GM18519 (cell line): ENCODE results near the gene ANO3.
"Not testable (repeated sequence)": the region's sequence is repeated elsewhere in the genome, so short reads cannot be mapped to it uniquely, and the experiment has no call there.

Experiments used
- ATAC-seq: cut with Tn5 transposase; IDR thresholded peaks from one replicate; pipeline ENCODE4 v1.9.1; 2021; ENCODE audit warnings: mild to moderate bottlenecking, moderate library complexity; ENCODE audit not compliant: unreplicated experiment, low FRiP score

The ANO3 gene

DNA sequence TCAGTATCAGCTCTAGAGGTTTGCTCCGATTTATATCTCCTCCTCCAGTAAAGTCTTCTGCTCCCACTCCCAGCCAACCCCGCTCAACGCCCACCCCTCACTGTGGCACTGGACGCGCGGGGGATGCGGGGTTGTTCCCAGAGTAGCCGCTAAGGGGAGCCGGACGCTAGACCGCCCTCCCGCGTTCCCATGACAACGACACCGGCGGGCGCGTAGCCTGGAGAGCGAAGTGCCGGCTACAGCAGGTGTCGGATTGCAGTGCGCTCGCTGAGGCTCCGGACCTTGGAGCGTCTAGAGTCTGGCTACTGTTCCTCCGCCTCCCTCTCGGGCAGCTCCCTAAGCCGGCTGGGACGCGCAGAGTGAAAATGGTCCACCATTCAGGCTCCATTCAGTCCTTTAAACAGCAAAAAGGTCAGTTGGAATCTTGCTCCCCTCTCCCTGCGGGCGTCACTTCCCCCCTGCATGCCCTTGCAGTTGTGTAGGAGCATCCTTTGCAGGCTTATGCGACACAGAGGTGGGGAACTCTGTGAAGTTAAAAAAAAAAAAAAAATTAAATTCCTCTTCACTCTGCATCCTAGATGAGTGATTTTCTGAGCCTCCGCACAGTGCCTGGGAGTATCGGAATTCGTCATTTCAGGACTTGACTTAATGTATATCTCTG lies at the start of gene ANO3:
Gene ANO3, plus strand, starts transcription at position 220 of the 661 bp plus-strand sequence. Its CDS starts 146 bp downstream, at position 366.
- peak; percentile 93 for ATAC-seq

DNA sequence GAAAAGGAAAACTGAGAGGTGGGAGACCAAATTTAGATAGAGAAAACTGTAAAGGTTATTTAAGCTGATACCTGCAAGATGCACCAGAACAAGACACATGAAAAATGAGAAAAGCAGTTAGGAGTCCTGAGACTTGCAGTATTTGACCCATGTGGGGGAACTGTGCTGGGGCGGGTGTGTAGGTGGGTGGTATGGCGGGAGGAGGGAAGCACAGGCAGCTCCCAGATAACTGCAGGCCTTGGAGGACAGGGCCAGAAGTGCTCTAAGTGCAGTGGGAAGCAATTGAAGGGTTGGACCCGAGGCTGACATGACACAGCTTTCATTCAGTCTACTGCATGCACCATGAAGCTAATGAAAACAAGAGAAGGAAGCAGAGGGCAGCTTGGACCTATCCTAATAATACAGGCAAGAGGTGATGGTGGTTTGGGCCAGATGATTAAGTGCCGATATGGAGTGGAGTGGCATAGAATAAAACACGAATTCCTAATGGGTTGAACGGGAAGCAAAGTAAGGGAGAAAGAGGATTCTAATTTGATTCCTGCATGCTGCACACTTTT lies 48.0 kb upstream of the ANO3 start:
- no peak for ATAC-seq

DNA sequence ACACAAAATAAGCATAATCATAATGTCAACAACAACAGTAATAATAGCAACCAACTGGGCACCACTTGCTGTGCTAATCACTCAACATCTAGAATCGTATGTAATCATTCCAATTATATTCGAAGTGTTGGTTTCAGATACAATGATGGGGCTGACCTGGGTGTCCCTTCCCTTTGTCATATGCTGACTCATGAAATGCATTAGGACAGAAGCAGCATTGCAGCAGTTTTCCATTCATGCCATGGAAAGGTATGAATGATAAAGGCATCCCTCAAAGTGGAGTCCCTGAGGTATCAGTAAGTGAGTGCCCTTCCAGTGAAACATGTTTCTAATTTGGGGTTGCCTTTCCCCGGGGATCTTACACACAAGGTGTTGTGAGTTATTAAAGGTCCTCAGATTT lies 46.3 kb upstream of the ANO3 start:
- no peak for ATAC-seq

DNA sequence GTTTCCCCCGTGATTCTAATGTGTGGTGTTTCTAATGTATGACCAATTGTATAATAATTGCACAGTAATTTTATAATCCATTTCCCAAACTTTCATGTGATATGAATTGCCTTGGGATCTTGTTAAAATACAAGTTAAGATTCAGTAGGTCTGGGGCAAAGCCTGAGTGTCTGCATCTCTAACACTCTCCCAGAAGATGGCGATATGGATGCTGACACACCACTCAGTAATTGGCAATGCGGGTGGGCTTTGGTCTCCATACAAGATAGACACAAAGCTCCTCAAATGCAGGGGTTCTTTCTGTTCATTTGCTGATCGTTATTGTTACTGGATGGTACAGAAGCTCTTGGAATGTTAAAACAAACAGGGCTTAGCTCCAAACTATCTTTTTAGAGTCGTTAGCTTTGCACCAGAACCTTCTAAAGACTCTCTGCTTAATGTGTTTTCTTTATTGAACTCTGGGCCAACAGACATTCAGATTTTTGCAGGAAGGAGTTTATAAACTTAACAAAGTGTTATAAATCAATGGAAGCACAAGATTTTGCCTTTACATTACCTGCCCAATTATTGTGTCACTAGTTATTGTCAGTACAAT lies 45.4 kb upstream of the ANO3 start:
- ATAC-seq: no peak

DNA sequence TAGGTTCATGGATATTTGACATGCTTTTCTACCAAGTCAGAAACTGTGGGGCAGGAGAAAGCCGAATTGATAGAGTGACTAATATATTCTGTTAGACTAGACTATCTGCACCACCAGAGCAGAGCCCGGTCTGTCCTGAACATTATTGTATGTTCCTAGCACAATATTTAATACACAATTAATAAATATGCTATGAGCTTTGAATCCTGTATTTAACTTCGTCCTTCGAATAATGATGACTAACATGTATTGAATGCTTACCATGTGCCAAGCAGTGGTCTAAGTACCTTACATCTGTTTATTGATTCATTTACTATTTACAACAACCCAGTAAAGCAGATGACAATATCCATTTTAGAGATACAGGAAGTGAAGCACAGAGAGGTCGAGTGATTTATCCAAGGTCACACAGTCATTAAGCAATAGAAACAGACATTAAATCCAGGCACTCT lies 44.8 kb upstream of the ANO3 start:
- no peak for ATAC-seq

DNA sequence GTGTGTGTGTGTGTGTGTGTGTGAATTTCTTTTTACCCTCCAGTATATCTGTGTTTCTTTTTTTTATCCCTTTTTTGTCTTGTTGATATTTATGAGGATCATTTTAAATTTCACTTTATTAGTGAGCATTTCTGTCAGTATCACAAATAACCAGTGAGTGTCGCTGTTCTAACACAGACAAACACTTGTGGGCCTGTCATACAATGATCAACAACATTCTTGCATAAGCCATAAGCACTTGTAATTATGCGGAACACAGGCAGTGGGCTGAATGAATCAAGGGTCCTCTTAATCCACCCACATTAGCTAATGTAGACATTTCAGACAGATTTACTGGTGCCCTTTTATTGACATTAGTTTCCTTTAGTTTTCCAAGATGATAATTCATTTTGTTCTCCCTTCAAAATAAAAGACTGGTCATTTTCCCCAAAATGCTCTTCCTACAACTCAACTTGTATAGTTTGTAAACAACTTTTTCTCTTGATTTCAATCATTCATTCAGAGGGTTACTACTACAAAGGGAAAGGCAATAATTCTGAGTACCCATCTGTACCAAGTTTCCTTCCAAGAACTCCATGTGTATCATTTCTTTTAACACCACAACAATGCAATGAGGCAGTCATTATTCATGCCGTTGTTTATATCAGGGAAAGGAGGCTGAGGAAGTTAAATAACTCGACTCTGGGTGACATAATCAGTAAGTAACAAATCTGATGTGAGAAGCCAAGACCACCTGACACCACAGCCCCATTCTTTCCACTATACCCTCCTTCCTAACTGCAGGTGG lies 34.5 kb upstream of the ANO3 start:
- peak; percentile 94 for ATAC-seq

DNA sequence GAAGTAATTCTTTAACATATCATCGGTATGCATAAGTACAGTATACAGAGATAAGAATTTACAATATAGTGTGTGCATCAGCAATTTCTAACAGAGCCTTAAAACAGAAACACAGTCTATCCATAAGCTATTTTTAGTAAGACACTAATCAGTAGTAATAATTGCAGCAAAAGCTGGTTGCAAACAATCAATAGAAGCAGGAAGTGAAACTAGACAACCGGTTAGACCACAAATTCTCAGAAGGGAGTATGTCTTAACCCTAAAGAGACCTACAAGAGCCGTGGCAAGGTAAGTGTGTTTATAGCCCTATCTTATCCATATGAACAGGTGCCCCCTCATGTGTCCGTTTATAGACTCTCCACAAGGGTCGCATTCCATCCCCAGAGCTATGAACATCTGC lies 15.6 kb upstream of the ANO3 start:
- ATAC-seq: not testable (repeated sequence)

DNA sequence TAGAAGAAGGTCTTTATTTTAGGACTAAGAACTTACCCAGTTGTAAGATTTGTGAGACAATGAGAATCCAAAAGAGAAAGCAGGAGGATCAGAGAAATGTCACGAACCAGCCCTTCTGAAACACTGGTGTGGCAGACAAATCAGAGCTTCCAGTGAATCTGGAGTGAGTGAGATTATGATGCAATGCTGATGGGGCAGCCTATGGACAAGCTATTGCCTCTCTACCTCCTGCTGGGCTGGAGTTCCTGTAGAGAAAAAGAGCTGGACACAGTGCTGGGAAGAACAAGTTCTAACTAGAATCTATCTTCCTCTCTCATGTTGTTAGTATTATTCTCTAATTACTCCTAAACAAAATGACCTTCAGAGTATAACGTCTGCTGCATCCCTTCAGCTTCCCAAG lies 12.0 kb upstream of the ANO3 start:
- ATAC-seq: no peak

DNA sequence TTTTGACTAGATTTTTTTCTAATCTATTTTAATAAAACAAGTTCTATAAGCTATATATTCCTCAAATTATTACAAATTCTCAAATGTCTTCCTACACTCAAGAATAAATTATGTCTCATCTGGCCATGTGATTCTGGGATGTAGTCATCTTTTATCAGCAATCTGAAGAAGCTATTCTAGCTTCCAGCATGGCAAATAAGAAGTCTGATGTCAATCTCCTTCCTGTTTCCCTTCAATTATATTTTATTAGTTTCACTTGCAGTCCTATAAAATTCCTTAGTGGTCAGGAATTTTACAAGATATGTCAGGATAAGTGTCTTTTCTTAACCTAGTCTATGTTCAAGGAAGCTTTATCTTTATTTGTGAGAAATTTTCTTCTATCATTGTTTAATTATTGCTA lies 10.4 kb upstream of the ANO3 start:
- no peak for ATAC-seq

DNA sequence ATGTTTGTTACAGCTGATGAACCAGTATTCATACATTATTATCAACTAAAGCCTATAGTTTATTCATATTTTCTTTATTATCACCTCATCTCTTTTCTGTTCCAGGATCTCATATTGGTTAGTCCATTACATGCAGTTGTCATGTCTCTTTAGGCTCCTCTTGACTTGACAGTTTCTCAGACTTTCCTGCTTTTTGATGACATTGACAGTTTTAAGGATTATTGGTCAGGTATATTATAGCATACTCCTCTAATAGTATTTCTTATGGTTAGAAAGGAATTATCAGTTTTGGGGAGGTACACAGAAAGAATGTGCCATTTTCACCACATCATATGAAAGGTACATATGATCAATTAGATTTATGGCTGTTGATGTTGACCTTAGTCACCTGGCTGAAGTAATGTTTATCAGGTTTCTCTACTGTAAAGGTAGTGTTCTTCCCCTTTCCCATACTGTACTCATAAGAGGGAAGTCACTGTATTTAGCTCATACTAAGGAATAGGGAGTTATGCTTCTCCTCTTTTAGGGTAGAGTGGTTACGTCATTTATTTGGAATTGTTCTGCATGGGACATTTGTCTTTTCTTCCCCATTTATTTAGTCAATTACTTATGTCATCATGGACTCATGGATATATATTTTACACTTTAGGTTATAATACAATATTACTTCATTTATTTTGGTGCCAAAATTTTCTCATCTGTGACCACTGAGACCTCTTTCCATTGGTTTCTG lies 9.4 kb upstream of the ANO3 start:
- no peak for ATAC-seq

DNA sequence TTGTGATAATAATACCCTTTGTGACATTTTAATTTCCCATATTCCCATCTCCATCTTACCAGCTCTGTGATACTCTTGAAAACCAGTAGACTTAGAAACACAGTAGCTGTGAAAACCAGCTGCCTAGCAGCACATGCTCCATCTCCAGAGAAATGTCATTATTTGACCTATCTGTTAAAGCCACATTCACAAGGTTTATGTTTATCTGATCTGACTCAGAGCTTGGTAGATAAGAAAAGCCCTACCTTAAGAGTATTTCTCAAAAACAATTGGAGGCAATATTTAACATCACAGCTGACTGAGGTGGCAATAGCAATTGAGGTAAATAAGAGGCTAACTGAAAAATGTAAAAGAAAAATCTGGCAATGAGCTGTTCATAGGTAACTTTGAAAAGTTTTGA lies 8.1 kb upstream of the ANO3 start:
- ATAC-seq: no peak

DNA sequence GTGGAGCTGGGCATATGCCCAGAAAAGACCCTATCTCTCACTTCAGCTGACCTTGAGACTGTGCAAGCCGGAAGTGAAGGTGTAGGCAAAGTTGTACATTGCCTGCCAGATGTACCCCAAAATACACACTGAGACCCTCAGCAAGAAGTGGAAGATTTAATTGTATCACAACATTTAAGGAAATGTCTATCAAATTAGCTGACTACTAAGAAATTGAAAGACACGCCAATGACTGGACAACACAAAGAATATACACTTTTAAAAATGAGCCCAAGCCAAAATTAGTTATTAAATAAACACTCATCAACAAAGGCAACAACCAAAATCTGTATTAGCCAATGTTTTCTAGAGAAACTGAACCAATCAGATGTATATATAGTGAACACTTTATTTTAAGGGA lies 7.7 kb upstream of the ANO3 start:
- ATAC-seq: no peak

DNA sequence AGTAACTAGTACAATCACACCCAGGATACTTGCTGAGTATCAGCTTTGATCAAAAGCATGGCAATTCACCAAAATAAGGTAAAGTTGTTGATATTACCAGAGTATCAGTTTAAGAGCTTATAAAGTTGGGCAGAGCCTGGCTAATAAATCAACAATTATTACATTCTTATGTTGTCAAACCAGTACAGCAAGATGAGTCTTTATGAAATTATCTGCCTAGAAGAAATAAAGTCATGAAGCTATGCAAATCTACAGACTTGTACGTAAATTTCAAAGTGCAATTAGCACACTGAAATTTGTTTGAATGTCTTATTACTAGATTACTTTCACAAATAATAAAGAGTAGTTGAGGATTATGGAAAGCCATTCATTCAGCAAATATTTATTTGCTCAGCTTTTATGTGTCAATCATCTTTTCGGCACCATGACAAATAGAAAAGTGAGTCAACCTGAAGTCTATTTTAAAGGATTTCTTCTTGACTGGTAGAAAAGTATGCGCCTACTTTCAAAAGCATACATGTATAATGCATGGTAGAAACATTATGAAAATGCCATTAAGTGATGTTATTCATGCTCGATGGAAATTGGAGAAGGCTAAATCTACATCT lies 5.0 kb upstream of the ANO3 start:
- ATAC-seq: no peak

DNA sequence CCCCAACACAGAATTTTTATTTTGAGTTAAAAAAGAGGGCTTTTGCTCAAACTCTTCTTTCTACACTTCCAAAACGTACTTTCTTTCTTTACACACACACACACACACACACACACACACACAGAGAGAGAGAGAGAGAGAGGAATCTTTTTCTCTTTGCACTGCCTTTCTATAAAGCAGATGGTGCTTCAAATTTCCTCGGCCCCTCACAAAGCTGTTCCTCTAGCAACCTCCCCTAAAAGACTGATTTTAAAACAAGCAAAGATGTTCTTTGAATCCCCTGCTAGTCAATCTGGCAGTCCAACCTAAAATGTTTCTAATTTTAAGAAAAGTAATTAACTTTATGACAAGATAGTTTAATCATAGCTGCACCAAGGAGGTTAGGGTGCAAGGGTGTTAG lies 2.7 kb upstream of the ANO3 start:
- ATAC-seq: no peak

DNA sequence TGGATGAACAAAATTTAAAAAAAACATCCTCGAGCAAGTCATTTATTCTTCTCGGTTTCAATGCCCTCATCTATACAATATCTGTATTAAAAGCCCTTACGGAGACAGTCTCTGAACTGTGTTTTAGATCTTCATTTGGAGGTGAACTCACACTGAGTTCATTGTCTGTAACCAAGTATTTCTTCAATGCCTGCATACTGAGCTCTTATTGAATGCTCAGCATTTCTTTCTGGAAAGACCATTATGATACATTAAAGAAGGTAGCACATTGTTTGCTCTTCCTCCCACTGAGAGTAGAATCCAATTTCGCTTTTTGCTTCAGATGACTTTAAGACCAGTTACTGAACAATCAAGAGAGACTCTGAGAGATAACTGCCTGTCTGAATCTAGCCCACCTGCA lies 1.7 kb upstream of the ANO3 start:
- no peak for ATAC-seq

DNA sequence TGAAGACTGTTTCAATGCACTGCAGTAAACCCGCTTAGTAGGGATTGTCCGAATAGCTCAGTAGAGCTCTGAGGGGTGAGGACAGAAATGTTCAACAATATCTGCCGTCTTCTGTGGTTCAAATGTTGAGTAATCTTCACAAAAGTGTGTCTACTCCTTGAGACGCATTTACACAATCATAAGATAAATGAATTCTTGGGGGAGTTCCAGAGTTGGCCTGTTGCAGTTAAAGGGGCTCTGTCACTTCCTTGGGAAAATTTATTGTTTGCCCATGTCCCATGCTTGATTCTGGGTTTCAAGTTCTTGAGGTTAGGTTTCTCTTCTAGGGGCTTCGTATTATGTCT lies 614 bp downstream of the ANO3 start:
- ATAC-seq: no peak

DNA sequence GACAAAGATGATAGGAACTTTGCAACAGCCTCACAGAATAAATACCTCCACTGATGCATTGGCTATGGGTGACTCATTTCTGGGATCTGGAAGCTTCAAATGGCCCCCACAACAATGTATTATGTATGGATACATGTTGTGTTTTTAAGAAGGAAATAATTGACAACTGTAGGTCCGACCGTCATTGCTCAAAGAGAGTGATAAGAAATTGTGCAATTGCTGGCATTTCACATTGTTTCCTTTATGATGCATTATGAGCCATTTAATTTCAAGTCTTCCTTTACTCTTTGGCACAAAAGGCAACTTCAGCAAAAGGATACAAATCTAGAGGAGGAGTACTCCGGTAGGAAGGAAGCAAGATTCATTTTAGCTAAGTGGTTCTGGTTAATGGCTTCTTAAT lies 2.0 kb downstream of the ANO3 start:
- ATAC-seq: no peak

DNA sequence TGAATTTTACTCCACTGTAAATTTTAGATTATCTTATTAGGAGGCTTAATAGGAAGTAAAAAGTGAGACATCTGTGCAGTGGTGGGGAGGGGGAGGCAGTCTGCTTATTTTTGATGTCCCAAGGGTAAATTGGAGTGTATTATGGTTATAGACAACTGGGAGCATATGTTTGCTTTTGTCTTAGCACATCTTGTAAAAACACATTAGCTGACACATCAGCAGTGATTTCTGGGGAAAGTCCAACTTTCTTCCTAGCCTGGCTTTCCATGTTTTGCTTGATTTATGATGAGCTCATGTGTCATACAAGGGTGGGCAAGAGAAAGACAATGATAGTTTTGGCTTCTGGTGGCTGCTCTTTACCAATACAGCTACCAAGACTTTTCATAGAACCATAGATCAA lies 4.0 kb downstream of the ANO3 start:
- no peak for ATAC-seq

DNA sequence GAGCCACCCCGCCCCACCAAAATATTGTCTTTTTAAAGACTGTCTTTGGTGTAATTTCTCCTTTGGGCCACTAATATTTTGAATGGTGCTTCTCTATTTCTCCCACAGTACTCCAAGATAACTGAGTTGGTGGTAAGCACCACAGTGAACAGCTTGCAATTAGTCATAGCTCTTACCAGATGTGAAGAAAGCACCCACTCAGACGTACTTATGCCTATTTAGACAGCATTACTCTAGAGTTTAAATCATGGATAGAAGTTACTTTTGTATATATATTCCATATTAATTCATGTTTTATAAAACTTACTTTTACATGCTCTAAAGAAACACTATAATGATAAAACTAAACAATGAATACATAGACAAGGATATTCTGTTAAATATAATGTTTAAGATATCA lies 12.7 kb downstream of the ANO3 start:
- ATAC-seq: no peak

DNA sequence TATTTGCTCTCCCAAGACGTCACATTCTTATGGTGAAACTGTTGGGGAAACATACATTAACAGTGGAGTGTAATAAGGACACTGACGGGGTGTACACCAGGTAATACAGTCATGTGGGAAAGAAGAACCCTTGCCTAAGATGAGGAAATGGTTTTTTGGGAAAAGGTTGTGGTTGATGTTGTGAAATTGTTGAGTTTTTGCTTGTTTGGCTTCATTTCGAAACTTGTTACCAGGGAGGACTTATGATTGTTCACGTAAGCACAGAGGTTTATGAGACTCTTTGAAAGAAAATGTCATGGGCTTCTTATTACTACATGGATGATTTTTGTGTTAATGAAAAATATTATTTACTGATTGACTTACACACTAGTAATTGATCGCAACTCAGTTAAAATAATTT lies 16.8 kb downstream of the ANO3 start:
- ATAC-seq: no peak

DNA sequence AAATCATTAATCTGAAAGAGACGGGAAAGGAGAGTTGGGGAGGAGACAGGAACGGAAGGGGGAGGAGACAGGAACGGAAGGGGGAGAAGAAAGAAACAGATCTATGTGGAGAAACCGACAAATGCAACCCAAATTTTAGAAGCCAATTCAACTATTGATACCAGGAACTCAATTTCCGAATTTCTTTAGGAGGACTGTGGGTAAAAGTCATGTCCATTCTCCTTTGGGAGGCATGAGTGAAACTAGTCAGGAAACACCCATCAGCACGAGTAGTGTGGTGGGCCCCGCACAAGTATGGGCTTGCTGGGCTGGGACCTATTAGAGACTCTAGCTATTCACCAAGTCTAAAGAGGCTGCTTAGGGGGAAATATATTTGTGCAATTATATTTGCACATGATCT lies 18.1 kb downstream of the ANO3 start:
- no peak for ATAC-seq
